Measurements from ENCODE around the gene INAVA.

Gene INAVA

DNA sequence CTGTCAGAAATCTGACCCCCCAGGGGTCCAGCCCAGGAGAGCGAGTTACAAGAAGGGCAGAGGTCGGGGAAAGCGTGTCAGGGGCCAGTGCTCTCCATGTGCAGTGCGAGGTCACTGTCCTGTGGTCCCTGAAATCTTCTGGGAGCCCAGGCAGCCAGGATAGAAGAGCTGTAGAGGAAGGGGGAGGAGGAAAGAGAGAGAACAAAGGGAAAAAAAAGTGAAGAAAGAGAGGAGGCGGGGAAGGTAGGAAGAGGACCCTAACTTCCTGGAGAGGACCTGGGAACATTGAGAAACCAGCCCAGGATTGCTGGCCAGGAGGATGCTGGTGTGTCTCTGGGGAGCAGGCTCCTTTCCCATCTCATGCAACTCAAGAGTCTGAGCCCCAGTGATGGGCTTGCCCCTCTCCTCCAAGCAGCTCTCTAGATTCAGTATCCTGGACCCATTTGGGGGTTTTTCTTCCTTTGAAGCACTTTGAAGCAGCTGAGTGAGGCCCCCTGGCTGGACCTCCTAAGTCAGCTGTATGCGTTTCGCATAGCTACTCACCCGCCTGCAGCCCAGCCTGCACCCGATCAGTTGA lies 6.8 kb upstream of the INAVA start:
- no peak for DNase-seq (ENCODE audit: low spot score)
- TF ChIP-seq, protein P1, sequence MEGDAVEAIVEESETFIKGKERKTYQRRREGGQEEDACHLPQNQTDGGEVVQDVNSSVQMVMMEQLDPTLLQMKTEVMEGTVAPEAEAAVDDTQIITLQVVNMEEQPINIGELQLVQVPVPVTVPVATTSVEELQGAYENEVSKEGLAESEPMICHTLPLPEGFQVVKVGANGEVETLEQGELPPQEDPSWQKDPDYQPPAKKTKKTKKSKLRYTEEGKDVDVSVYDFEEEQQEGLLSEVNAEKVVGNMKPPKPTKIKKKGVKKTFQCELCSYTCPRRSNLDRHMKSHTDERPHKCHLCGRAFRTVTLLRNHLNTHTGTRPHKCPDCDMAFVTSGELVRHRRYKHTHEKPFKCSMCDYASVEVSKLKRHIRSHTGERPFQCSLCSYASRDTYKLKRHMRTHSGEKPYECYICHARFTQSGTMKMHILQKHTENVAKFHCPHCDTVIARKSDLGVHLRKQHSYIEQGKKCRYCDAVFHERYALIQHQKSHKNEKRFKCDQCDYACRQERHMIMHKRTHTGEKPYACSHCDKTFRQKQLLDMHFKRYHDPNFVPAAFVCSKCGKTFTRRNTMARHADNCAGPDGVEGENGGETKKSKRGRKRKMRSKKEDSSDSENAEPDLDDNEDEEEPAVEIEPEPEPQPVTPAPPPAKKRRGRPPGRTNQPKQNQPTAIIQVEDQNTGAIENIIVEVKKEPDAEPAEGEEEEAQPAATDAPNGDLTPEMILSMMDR (IDR thresholded peaks at IDR 0.05; ENCODE audit: extremely low read depth, missing control alignments): no peak

DNA sequence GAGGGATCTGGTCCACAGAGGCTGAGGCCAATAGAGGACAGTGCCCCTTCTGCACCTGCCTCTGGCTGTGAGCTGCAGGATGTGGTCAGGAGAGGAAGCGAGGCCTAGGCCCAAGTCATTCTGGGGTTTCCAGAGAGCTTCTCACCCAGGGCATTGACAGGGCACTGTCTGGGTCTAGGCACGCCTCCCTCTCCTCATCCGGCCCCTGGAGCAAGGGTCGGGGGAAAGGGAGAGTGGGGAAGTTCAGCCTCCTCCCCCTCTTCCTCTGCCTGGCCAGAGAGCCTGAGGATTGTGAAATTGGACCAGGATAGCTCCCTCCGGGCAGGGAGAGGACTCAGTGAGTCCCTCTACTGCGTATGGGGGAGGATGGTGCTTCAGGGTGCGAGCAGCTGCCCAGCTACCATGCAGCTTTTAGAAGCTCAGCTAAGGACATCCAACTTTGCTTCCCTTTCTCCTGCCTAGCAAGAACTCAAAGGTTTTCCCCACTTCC lies 6.3 kb upstream of the INAVA start:
- TF ChIP-seq, protein P1 (IDR thresholded peaks at IDR 0.05; ENCODE audit: extremely low read depth, missing control alignments): no peak
- DNase-seq (ENCODE audit: low spot score): peak; percentile 87

DNA sequence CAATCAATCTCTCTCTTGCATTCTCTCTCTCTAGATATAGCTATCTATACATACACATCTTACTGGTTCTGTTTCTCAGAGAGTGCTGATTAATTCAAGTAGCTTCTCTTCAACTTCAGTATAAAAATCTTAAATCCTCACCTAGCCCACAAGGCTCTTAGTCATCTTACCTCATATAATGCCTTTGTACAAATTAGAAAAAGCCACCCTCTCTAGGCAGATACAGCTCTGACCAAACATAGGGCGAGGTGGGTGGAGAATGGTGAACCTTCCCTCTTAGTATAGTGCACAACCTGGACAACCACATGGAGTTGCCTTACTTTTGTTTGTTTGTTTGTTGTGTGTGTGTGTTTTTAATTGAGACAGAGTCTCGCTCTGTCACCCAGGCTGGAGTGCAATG lies 5.1 kb upstream of the INAVA start:
- no peak for DNase-seq (ENCODE audit: low spot score)
- TF ChIP-seq, protein P1 (IDR thresholded peaks at IDR 0.05; ENCODE audit: extremely low read depth, missing control alignments): no peak

DNA sequence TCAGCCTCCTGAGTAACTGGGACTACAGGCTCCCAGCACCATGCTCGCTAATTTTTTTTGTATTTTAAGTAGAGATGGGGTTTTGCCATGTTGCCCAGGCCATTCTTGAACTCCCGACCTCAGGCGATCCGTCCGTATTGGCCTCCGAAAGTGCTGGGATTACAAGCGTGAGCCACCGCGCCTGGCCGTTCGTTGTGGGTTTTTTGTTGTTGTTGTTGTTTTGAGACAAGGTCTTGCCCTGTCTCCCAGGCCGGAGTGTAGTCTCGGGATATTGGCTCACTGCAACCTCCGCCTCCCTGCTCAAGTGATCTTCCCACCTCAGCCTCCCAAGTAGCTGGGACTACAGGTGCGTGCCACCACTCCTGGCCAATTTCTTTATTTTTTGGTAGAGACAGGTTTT lies 4.7 kb upstream of the INAVA start:
- TF ChIP-seq, protein P1 (IDR thresholded peaks at IDR 0.05; ENCODE audit: extremely low read depth, missing control alignments): no peak
- DNase-seq (ENCODE audit: low spot score): no peak

DNA sequence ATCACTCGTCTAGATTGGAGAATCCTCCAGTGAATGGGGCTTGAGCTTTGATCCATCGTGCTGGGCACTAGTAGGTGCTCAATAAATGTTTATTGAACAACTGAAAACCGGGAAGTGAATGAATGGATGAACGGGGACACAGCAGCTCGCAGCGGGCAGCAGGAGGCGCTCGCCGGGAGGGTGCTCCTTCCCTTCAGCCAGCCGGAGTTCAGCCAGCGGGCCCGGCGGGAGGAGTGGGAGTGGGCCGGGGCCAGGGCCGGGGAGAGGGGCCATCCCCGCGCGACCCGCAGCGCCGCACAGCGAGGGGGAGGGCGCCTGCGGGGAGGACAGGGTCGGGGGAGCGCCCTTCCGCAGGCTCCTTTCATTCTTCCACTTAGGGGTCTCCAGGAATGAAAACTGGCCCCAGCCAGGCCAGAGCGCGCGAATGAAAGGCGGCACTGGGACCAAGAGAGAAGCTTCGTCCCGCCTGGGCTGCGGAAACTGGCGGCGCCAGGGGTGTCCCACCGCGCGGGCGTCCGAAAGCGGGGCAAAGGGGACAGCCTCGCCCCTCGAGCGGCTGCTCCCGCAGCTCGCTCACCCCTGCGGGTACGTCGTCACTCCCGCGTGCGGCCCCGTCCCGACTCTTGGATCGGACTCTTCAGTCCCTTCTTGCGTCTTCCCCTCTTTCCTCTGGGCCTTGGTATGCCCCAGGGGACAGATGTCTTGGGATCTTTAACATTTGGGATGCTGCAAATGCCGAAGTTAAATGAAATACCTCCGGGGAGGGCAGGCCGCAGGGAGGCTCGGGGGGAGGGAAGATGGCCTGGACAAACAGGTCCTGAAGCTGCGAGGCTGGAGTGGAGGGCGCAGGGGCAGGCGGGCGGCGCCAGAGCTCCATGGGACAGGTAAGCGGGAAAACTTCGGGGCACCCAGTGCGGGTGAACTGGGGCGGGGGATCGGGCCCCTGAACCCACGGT lies 3.6 kb upstream of the INAVA start:
- DNase-seq (ENCODE audit: low spot score): peak; percentile 72
- TF ChIP-seq, protein P1 (IDR thresholded peaks at IDR 0.05; ENCODE audit: extremely low read depth, missing control alignments): peak; percentile 71

DNA sequence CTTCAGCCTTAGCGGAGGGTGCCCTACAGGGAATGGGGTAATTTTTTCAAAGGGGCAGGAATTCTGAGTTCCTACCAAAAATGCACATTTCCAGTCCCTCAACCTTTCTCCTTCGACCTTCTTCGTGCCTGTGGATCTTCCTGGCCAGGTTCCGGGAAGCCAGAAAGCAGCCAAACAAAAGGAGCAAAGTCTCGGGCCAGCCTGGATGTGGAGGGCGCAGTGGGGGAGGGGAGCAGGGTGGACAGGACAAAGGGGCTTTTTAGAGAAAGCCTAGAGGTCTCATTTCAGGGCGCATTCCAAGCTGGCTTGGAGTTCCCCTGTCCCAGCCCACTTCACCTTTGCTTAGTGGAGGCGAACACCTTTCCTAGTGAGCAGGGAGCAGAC lies 2.9 kb upstream of the INAVA start:
- TF ChIP-seq, protein P1 (IDR thresholded peaks at IDR 0.05; ENCODE audit: extremely low read depth, missing control alignments): no peak
- DNase-seq (ENCODE audit: low spot score): no peak

DNA sequence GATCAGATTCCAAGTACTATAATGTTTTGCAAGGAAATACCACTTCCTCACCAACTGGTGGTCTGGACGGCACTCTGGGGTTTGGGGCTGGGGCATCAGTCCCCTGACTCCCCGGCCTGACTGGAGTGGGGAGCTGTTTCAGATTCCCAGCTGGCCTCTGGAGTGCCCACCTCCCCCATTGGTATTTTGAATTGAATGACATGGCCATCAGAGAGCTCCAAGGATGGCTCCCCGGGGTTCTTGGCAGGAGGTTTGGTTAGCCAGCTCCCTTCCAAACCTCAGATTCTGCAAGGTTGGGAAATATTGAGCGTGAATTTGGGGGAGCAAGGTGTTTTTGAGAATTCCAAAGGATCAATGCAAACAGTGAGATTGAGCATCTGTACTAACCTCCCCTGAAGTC lies 2.2 kb upstream of the INAVA start:
- TF ChIP-seq, protein P1 (IDR thresholded peaks at IDR 0.05; ENCODE audit: extremely low read depth, missing control alignments): no peak
- no peak for DNase-seq (ENCODE audit: low spot score)
